GM12878 (cell line): Measurements from ENCODE around the gene DHPS. TPM values are rescaled to one million over a fixed set of nuclear protein-coding genes. Genes with fewer than 3 reads are reported as not detected.
A peak's percentile ranks its signal among the peaks of the same experiment; 100 is the strongest.

Source experiments
- ATAC-seq: fragments of 200-7000 bp; cut with Tn5 transposase; 3 replicates; pipeline ENCODE4 v1.9.1; 2020; ENCODE audit warnings: mild to moderate bottlenecking, moderate library complexity
- BruUV-seq: library from RNA; stranded (reverse); fragments of 400-500 nt; replicated peaks from 2 replicates; lab custom pipeline; 2021; lab: Mats Ljungman, UMichigan
- CTCF ChIA-PET: fragments of 300-600 bp; sonication (Branson Sonifier 250); formaldehyde crosslinking; extraction: SDS; loops from one replicate; lab custom pipeline; 2021; ENCODE audit warnings: inconsistent platforms; lab: Yijun Ruan, JAX
- POLR2A ChIA-PET: fragments of 350-600 bp; formaldehyde crosslinking; extraction: SDS; loops from one replicate; lab custom pipeline; 2021; ENCODE audit warnings: inconsistent platforms; lab: Charles Lee
- RAD21 ChIA-PET: fragments of 300-600 bp; sonication (Branson Sonifier 250); formaldehyde crosslinking; loops from one replicate; lab custom pipeline; 2023; ENCODE audit warnings: antibody characterized with exemption; ENCODE audit not compliant: unreplicated experiment; lab: Charles Lee
- SMC1A ChIA-PET: fragments of 300-600 bp; sonication (Branson Sonifier 250); formaldehyde crosslinking; loops from one replicate; lab custom pipeline; 2023; ENCODE audit not compliant: unreplicated experiment, uncharacterized antibody; lab: Charles Lee
- DNase-seq: peaks from one replicate; pipeline ENCODE4 v3.0.0-alpha.2; 2011; ENCODE audit warnings: low read depth, low spot score
- FAIRE-seq: peaks from 3 replicates; lab custom pipeline; 2011; peaks lifted over from hg19 to GRCh38; lab: Jason Lieb, UNC
- H2AFZ ChIP-seq: 2 replicates; pipeline ENCODE4 v1.6.0; 2011; ENCODE audit warnings: low read depth, low read length, control low read depth; ENCODE audit not compliant: control insufficient read depth
- H3K27ac ChIP-seq: 2 replicates; pipeline ENCODE4 v1.5.1; 2011; ENCODE audit warnings: control low read depth; ENCODE audit not compliant: control insufficient read depth, insufficient read depth
- H3K27me3 ChIP-seq, 2 experiments: replicated peaks in 1 of 2; 2 replicates each; pipeline versions ENCODE4 v1.6.0 to v1.6.1; 2011; ENCODE audit warnings: low read length in 1 of 2; ENCODE audit not compliant: control insufficient read depth in 2 of 2, insufficient read depth in 2 of 2
- H3K36me3 ChIP-seq, 2 experiments: 2 replicates each; pipeline ENCODE4 v1.5.1; 2011; ENCODE audit warnings: low read length in 1 of 2; ENCODE audit not compliant: control insufficient read depth in 2 of 2, insufficient read depth in 2 of 2
- H3K4me1 ChIP-seq: 2 replicates; pipeline ENCODE4 v1.6.1; 2011; ENCODE audit warnings: mild to moderate bottlenecking, low read length, moderate library complexity, mixed read lengths; ENCODE audit not compliant: control insufficient read depth, insufficient read depth
- H3K4me2 ChIP-seq: 2 replicates; pipeline ENCODE4 v1.6.0; 2011; ENCODE audit warnings: control low read depth; ENCODE audit not compliant: control insufficient read depth, insufficient read depth
- H3K4me3 ChIP-seq: fragments of 200-600 bp; sonication (generic); 2 replicates; pipeline ENCODE4 v1.5.1; 2016
- H3K79me2 ChIP-seq: 2 replicates; pipeline ENCODE4 v1.6.0; 2011; ENCODE audit warnings: low read length; ENCODE audit not compliant: control insufficient read depth, insufficient read depth
- H3K9ac ChIP-seq: 2 replicates; pipeline ENCODE4 v1.8.0; 2011; ENCODE audit warnings: low read length, control low read depth, mixed read lengths; ENCODE audit not compliant: control insufficient read depth, insufficient read depth
- H3K9me3 ChIP-seq: replicated peaks from 3 replicates; pipeline ENCODE4 v1.5.1; 2011; ENCODE audit warnings: mild to moderate bottlenecking, low read length; ENCODE audit not compliant: control insufficient read depth, insufficient read depth
- H4K20me1 ChIP-seq: 2 replicates; pipeline ENCODE4 v1.6.0; 2011; ENCODE audit not compliant: control insufficient read depth, insufficient read depth
- ATF2 ChIP-seq: IDR thresholded peaks from 2 replicates; pipeline ENCODE4 v1.6.1; 2012; ENCODE audit warnings: low read length, inconsistent platforms
- BRCA1 ChIP-seq: IDR thresholded peaks from 2 replicates; pipeline ENCODE4 v1.6.1; 2011; ENCODE audit warnings: low read depth, low read length, improper control_type of control experiment
- PML ChIP-seq: IDR thresholded peaks from 2 replicates; pipeline ENCODE4 v1.6.1; 2012; ENCODE audit warnings: low read length, inconsistent platforms
- POLR2A ChIP-seq: IDR thresholded peaks from 2 replicates; pipeline ENCODE4 v1.6.1; 2011; ENCODE audit warnings: low read depth, mild to moderate bottlenecking, low read length
- RELB ChIP-seq: fragments of 450-650 bp; IDR thresholded peaks from 2 replicates; pipeline ENCODE4 v1.6.1; 2017; ENCODE audit warnings: low read depth, mild to moderate bottlenecking, moderate library complexity
- SMAD5 ChIP-seq: IDR thresholded peaks from 2 replicates; pipeline ENCODE4 v1.6.1; 2016; ENCODE audit warnings: antibody characterized with exemption, low read depth
- TARDBP ChIP-seq: IDR thresholded peaks from 2 replicates; pipeline ENCODE4 v1.6.1; 2016; ENCODE audit warnings: borderline replicate concordance
- ZBTB40 ChIP-seq: fragments of 450-650 bp; IDR thresholded peaks from 2 replicates; pipeline ENCODE4 v1.6.1; 2016; ENCODE audit warnings: mild to moderate bottlenecking, moderate library complexity, borderline replicate concordance
- whole genome bisulfite sequencing: methylation state at CpG from one replicate; pipeline ENCODE4 v1.1.6; 2016; ENCODE audit warnings: low lambda C conversion rate; ENCODE audit not compliant: insufficient replicate concordance, insufficient coverage; ENCODE audit errors: missing lambda C conversion rate; 5-methylcytosine and 5-hydroxymethylcytosine counted together
- in situ Hi-C: fragments of 300-500 bp; cut with MboI; formaldehyde crosslinking; loops from 9 replicates; pipeline ENCODE4 v1.14.3; 2018; ENCODE audit warnings: mixed read lengths
- intact Hi-C: fragments of 100-400 bp; cut with micrococcal nuclease; formaldehyde crosslinking; loops from one replicate; pipeline ENCODE4 v1.14.2; 2022; ENCODE audit not compliant: unreplicated experiment
- polyA plus RNA-seq, 11 experiments: library from polyadenylated mRNA; depleted of rRNA in 4 of 11; unstranded in 6 of 11; stranded (reverse) in 5 of 11; fragments of >200 nt; fragmentation: Nextera tagmentation in 4 of 11; fragmentation: Illumina TruSeq in 1 of 11; extraction: Ambion mirVana in 4 of 11; extraction: Trizol in 1 of 11; gene quantifications; 1 replicate in 1 of 11; 2 replicates in 10 of 11; pipeline versions ENCODE4 v1.2.1 to v1.2.3, GENCODE V29; 2011 to 2016; ENCODE audit warnings: inconsistent platforms in 2 of 11, missing spikeins in 2 of 11, low read depth in 1 of 11
- total RNA-seq, 4 experiments: library from RNA; depleted of rRNA in 3 of 4; stranded (reverse); fragments of >200 nt in 3 of 4; fragmentation: Illumina TruSeq in 1 of 4; extraction: Trizol in 1 of 4; gene quantifications; 2 replicates each; pipeline versions ENCODE4 v1.2.1 to v1.2.3, GENCODE V29; 2013 to 2021

Gene DHPS
- total and polyA plus RNA-seq, 10 of the 15 experiments (the other 5 are each of a cell fraction or from before 2014, with no cell fraction given) = 36.4 to 104 (median 83.4) TPM

- no peak for TF ChIP-seq BRCA1
- TF ChIP-seq POLR2A = 0 out of 2 replicates have a peak, but pooled peaks have one; percentile 28
- TF ChIP-seq, all 136 proteins: peak for 1
- Histone ChIP-seq H3K4me1 (peaks cover 21% of the 10 kb centered on the region), H4K20me1 (peaks cover 7% of the 10 kb centered on the region; the same call in 1 of the 2 replicates), H3K79me2 (peaks cover 32% of the 10 kb centered on the region), H3K4me3 (no peak overlapping the region), H2AFZ (no peak overlapping the region), H3K9ac (no peak overlapping the region), H3K36me3 (peaks cover 25 to 26% of the 10 kb centered on the region in 2 experiments; a peak in 3 of 4 replicates), H3K27ac (no peak overlapping the region), H3K9me3 (no peaks in the 10 kb centered on the region), H3K4me2 (no peak overlapping the region), H3K27me3 (no peaks in the 10 kb centered on the region)
- ChIA-PET RAD21 (no interaction called here), SMC1A (interaction anchor here (0.5 kb wide), 1 partner anchor 161 kb away, joined by 3 read pairs; no protein-coding TSS in a partner anchor), CTCF (interaction anchor here (1.2 kb wide), 1 partner anchor 9 kb away, joined by 4 read pairs; the partner anchor contains the start of gene GET3), POLR2A (no interaction called here)
- DNase-seq (no peak), ATAC-seq (no peak), FAIRE-seq (no peak)
- 85% methylated on average over 9 of the region's 9 CpGs for WGBS
- no TSS peak for BruUV-seq
- in situ Hi-C loops = no loop called here
- intact Hi-C loops = no loop called here
Measured at GRCh38 chr19:12727745-12728433, 46.2 kb upstream of the DHPS start.

- Histone ChIP-seq H2AFZ (no peak overlapping the region), H3K4me3 (no peak overlapping the region), H4K20me1 (0 out of 2 replicates have a peak, but pooled peaks cover 6% of the 10 kb centered on the region), H3K27me3 (no peaks in the 10 kb centered on the region), H3K4me1 (peaks cover 15% of the 10 kb centered on the region), H3K4me2 (no peak overlapping the region), H3K27ac (no peak overlapping the region), H3K9me3 (no peaks in the 10 kb centered on the region), H3K36me3 (peaks cover 25% of the 10 kb centered on the region in 2 experiments; a peak in 3 of 4 replicates), H3K9ac (no peak overlapping the region), H3K79me2 (peaks cover 31% of the 10 kb centered on the region)
- in situ Hi-C loops = no loop called here
- ATAC-seq (no peak), FAIRE-seq (no peak), DNase-seq (no peak)
- ChIA-PET CTCF (interaction anchor here (0.6 to 1.4 kb wide), 4 partner anchors 9 to 100 kb away, joined by 3 to 4 read pairs (median 3); partner anchors contain the start of gene GET3), SMC1A (interaction anchor here (0.6 to 1.3 kb wide), 2 partner anchors 9 to 28 kb away, joined by 3 to 4 read pairs; no protein-coding TSS in a partner anchor), POLR2A (interaction anchor here (0.6 kb wide), 1 partner anchor 13 kb away, joined by 3 read pairs; no protein-coding TSS in a partner anchor), RAD21 (no interaction called here)
- intact Hi-C loops = no loop called here
- 66% methylated on average over 2 of the region's 2 CpGs for WGBS
- no TSS peak for BruUV-seq
- TF ChIP-seq RELB (no peak), SMAD5 (no peak), ZBTB40 (no peak), ATF2 (no peak), TARDBP (no peak), PML (no peak)
Measured at GRCh38 chr19:12726988-12727316, 45.3 kb upstream of the DHPS start.
